K562 (cell line): ENCODE measurements around the gene CCDC28B. TPM values are rescaled to one million over a fixed set of nuclear protein-coding genes. Genes with fewer than 3 reads are reported as not detected.

Experiments used
- CHD4 ChIP-seq: fragments of 200-600 bp; sonication (generic); IDR thresholded peaks from 3 replicates; pipeline ENCODE4 v1.6.1; 2012; ENCODE audit warnings: low read depth, mild to moderate bottlenecking, mixed read lengths, low read length, inconsistent platforms; ENCODE audit not compliant: insufficient read depth, insufficient replicate concordance, poor library complexity, severe bottlenecking
- CTCFL ChIP-seq: IDR thresholded peaks from 2 replicates; pipeline ENCODE4 v1.6.1; 2011; ENCODE audit warnings: borderline replicate concordance, low read depth, mild to moderate bottlenecking, moderate library complexity, low read length; ENCODE audit not compliant: insufficient read depth, poor library complexity, severe bottlenecking
- E2F8 ChIP-seq: fragments of 450-650 bp; IDR thresholded peaks from 2 replicates; pipeline ENCODE4 v1.7.1; 2018; ENCODE audit warnings: mild to moderate bottlenecking, low read depth; ENCODE audit not compliant: partially characterized antibody
- FUS ChIP-seq: fragments of 200-400 bp; formaldehyde crosslinking; optimal IDR thresholded peaks from 2 replicates; pipeline ENCODE3; 2017; ENCODE audit warnings: low read depth, low read length
- HDGF ChIP-seq: fragments of 450-650 bp; IDR thresholded peaks from 2 replicates; pipeline ENCODE4 v1.6.1; 2016
- HIVEP1 ChIP-seq: fragments of 250-450 bp; sonication (Bioruptor Pico); IDR thresholded peaks from 2 replicates; pipeline ENCODE4 v1.4.0; 2020; ENCODE audit warnings: mild to moderate bottlenecking
- MTA2 ChIP-seq: fragments of 450-650 bp; IDR thresholded peaks from 2 replicates; pipeline ENCODE4 v1.6.1; 2016; ENCODE audit warnings: low read depth
- NCOA1 ChIP-seq: fragments of 450-650 bp; IDR thresholded peaks from 2 replicates; pipeline ENCODE4 v1.6.1; 2016; ENCODE audit warnings: low read depth
- NCOA6 ChIP-seq: fragments of 450-650 bp; IDR thresholded peaks from 2 replicates; pipeline ENCODE4 v1.6.1; 2017; ENCODE audit warnings: mild to moderate bottlenecking
- NONO ChIP-seq, 2 experiments: fragments of 200-400 bp in 1 of 2; fragments of 450-650 bp in 1 of 2; formaldehyde crosslinking in 1 of 2; IDR thresholded peaks; 2 replicates each; pipeline ENCODE4 v1.6.1; 2017; ENCODE audit warnings: low read depth in 2 of 2, mild to moderate bottlenecking in 2 of 2, moderate library complexity in 2 of 2, low read length in 1 of 2
- NR4A1 ChIP-seq, 2 experiments: fragments of 250-450 bp in 1 of 2; fragments of 450-650 bp in 1 of 2; sonication (Bioruptor Pico) in 1 of 2; IDR thresholded peaks; 2 replicates each; pipeline versions ENCODE4 v1.4.0 to v1.6.1; 2016 to 2020; ENCODE audit warnings: mild to moderate bottlenecking in 2 of 2, missing compliant biosample characterization in 1 of 2, missing genetic modification characterization in 1 of 2, moderate library complexity in 1 of 2
- PHTF2 ChIP-seq: fragments of 250-450 bp; sonication (Bioruptor Pico); IDR thresholded peaks from 2 replicates; pipeline ENCODE4 v1.5.0; 2021; ENCODE audit warnings: mild to moderate bottlenecking
- PKNOX1 ChIP-seq: fragments of 450-650 bp; IDR thresholded peaks from 2 replicates; pipeline ENCODE4 v1.6.1; 2016
- PTBP1 ChIP-seq: fragments of 200-400 bp; formaldehyde crosslinking; IDR thresholded peaks from 2 replicates; pipeline ENCODE4 v1.6.1; 2017; ENCODE audit warnings: low read depth, low read length
- SLC30A9 ChIP-seq: fragments of 250-450 bp; sonication (Bioruptor Pico); IDR thresholded peaks from 2 replicates; pipeline ENCODE4 v1.8.0; 2022; ENCODE audit warnings: mild to moderate bottlenecking, moderate library complexity
- SMAD4 ChIP-seq: fragments of 250-450 bp; sonication (Bioruptor Pico); conservative IDR thresholded peaks from 2 replicates; pipeline ENCODE4 v1.8.0; 2021; ENCODE audit warnings: inconsistent platforms, mild to moderate bottlenecking, moderate library complexity
- SOX6 ChIP-seq: fragments of 450-650 bp; IDR thresholded peaks from 2 replicates; pipeline ENCODE4 v1.6.1; 2014; ENCODE audit warnings: mild to moderate bottlenecking
- SUPT5H ChIP-seq: fragments of 450-650 bp; IDR thresholded peaks from 2 replicates; pipeline ENCODE4 v1.6.1; 2016
- TBP ChIP-seq: optimal IDR thresholded peaks from 2 replicates; pipeline ENCODE3; 2011; ENCODE audit warnings: low read depth, low read length, improper control_type of control experiment
- ZNF253 ChIP-seq: fragments of 250-450 bp; sonication (Bioruptor Pico); conservative IDR thresholded peaks from 2 replicates; pipeline ENCODE4 v1.6.1; 2021; ENCODE audit warnings: mild to moderate bottlenecking
- ZNF431 ChIP-seq: sonication (generic); formaldehyde crosslinking; IDR thresholded peaks from 2 replicates; pipeline ENCODE4 v1.8.0; 2022; ENCODE audit warnings: mild to moderate bottlenecking, missing genetic modification reagents
- ZNF584 ChIP-seq: fragments of 200-800 bp; sonication (Bioruptor generic); IDR thresholded peaks from 2 replicates; pipeline ENCODE4 v1.6.1; 2016; ENCODE audit warnings: low read depth, mild to moderate bottlenecking, missing genetic modification characterization, missing compliant biosample characterization
- polyA plus RNA-seq, 8 experiments: library from polyadenylated mRNA; depleted of rRNA in 4 of 8; stranded (reverse) in 5 of 8; unstranded in 3 of 8; fragments of >200 nt; fragmentation: Nextera tagmentation in 2 of 8; fragmentation: Illumina TruSeq in 1 of 8; extraction: Ambion mirVana in 2 of 8; extraction: Trizol in 1 of 8; gene quantifications; 2 replicates each; pipeline versions ENCODE4 v1.2.1 to v1.2.3, GENCODE V29; 2011 to 2014; ENCODE audit warnings: inconsistent platforms in 1 of 8, missing spikeins in 1 of 8
- total RNA-seq, 7 experiments: library from RNA; depleted of rRNA in 6 of 7; stranded (reverse); fragments of >200 nt in 6 of 7; fragmentation: Illumina TruSeq in 2 of 7; extraction: Trizol in 2 of 7; gene quantifications; 2 replicates each; pipeline versions ENCODE4 v1.2.1 to v1.2.3, GENCODE V29; 2011 to 2021; ENCODE audit warnings: low replicate concordance in 1 of 7

Gene CCDC28B
- total and polyA plus RNA-seq, 9 of the 15 experiments (the other 6 are each of a cell fraction or from before 2014, with no cell fraction given) = 5.7 to 54.5 (median 31.7) TPM

GRCh38 chr1:32247983-32248889, 47.8 kb downstream of the CCDC28B start (continued):
- TF ChIP-seq NONO (IDR thresholded peaks at IDR 0.05; ENCODE audit: low read depth in 2 of 2, low read length in 1 of 2) (peak in 1 of 2 experiments; percentile 62; a peak in 1 of 4 replicates), NCOA6 (no peak), TBP (no peak), SLC30A9 (CRISPR knock-in tag) (no peak), NR4A1 (CRISPR knock-in tag; IDR thresholded peaks at IDR 0.05) (no peak), NR4A1 (tag; IDR thresholded peaks at IDR 0.05) (no peak), CTCFL (peak; percentile 81), PHTF2 (no peak), ZNF584 (no peak), SUPT5H (no peak), ZNF253 (no peak), MTA2 (no peak), CHD4 (peak; percentile 72), HIVEP1 (no peak), E2F8 (no peak), SOX6 (0 out of 2 replicates have a peak, but pooled peaks have one; percentile 31), NCOA1 (no peak), FUS (no peak), ZNF431 (CRISPR knock-in tag) (no peak), PTBP1 (peak; percentile 82; the same call in 1 of the 2 replicates), SMAD4 (peak; percentile 58), HDGF (peak; percentile 91; the same call in 1 of the 2 replicates), PKNOX1 (peak; percentile 5; the same call in 1 of the 2 replicates)
